ENCODE results near the gene IQSEC1. TPM values are rescaled to one million over a fixed set of nuclear protein-coding genes. Genes with fewer than 3 reads are reported as not detected.

The IQSEC1 gene
- polyA plus RNA-seq, 1 donor (not counting 4 experiments of a cell fraction or from before 2014, with no cell fraction given) = 2.8 TPM

DNA sequence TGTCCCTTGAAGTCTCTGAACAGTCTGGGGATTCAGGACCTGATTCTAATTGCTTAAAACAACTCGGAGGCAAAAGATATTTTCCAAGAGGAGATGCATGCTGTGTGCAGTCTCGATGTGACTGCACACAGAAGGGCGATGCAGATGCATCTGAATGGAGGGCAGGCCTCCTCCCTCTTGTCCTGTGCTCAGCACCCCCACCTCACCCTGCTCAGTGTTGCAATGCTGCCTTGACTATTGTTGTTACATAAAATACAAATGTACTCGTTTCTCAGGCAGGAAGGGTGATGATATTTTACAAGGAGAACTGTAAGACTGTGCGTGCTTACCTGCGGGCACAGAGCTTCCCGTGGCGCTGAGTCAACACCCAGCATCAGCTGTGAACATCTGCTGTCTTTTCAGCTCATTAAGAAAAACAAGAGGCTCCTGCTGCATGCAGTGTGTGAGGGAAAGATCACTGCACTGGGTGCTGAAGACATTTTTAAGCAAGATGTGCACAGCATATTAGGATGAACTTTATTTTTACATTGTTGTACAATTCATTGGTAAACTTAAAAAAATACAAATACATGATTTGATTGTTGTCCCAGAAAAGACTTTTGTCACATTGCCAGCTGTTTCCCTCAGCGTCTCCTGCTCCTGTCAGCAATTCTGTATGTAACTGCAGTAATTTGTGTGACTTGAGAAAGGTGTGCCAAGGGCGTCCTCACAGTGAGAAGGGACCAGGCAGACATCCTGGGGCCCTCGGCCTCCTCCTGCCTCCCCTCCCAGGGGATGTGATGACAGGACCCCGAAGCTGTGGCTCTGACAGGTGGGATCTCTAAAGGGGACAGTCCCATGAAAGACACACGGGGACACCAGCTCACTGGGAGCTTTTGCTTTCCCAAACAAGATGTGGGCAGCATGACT, 175.6 kb downstream of the IQSEC1 start:
- Histone ChIP-seq H3K36me3 (ENCODE audit: control insufficient read depth in 2 of 2, extremely low read depth in 1 of 2, insufficient read depth in 2 of 2, low read length in 2 of 2) (peaks cover 3 to 8% of the 10 kb centered on the region in 2 experiments), H3K4me3 (ENCODE audit: control insufficient read depth in 2 of 3, extremely low read depth in 1 of 3, insufficient read depth in 2 of 3, low read depth in 1 of 3, low read length in 3 of 3) (no peak overlapping the region), H3K27ac (ENCODE audit: control insufficient read depth, insufficient read depth, low read length) (peak overlapping the region; percentile 19), H2AFZ (ENCODE audit: control insufficient read depth, low read length) (no peak overlapping the region), H3K4me2 (ENCODE audit: control insufficient read depth, extremely low read depth, insufficient read depth, low read depth, low read length) (no peak overlapping the region), H3K4me1 (ENCODE audit: control insufficient read depth, extremely low read depth, insufficient read depth, low read length) (peaks cover 12% of the 10 kb centered on the region), H3K79me2 (ENCODE audit: control insufficient read depth, insufficient read depth, low read length) (no peaks in the 10 kb centered on the region), H3K9me1 (ENCODE audit: control insufficient read depth, extremely low read depth, insufficient read depth, low read length) (no peaks in the 10 kb centered on the region), H3K9me3 (ENCODE audit: control insufficient read depth, low read depth, low read length) (no peaks in the 10 kb centered on the region), H3K27me3 (ENCODE audit: control insufficient read depth, extremely low read depth, insufficient read depth, low read length) (no peaks in the 10 kb centered on the region), H3K9ac (ENCODE audit: control insufficient read depth, extremely low read depth, insufficient read depth, low read length) (no peak overlapping the region), H4K20me1 (ENCODE audit: control insufficient read depth, extremely low read depth, insufficient read depth, low read length) (no peaks in the 10 kb centered on the region)
- dilution Hi-C loops (cut with MboI; ENCODE audit: extremely low pct_ligation_motif_present, low sequenced_read_pairs) = no loop called here
- DNase-seq (ENCODE audit: low read depth, low spot score) (no peak), FAIRE-seq (peak; percentile 75)
- TF ChIP-seq, protein P1, sequence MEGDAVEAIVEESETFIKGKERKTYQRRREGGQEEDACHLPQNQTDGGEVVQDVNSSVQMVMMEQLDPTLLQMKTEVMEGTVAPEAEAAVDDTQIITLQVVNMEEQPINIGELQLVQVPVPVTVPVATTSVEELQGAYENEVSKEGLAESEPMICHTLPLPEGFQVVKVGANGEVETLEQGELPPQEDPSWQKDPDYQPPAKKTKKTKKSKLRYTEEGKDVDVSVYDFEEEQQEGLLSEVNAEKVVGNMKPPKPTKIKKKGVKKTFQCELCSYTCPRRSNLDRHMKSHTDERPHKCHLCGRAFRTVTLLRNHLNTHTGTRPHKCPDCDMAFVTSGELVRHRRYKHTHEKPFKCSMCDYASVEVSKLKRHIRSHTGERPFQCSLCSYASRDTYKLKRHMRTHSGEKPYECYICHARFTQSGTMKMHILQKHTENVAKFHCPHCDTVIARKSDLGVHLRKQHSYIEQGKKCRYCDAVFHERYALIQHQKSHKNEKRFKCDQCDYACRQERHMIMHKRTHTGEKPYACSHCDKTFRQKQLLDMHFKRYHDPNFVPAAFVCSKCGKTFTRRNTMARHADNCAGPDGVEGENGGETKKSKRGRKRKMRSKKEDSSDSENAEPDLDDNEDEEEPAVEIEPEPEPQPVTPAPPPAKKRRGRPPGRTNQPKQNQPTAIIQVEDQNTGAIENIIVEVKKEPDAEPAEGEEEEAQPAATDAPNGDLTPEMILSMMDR (optimal IDR thresholded peaks at IDR 0.05 in 1 of 3, IDR thresholded peaks at IDR 0.05 in 1 of 3, conservative IDR thresholded peaks at IDR 0.05 in 1 of 3; ENCODE audit: extremely low read depth in 1 of 3, insufficient read depth in 2 of 3, low read length in 3 of 3) = no peak
- no peak for TF ChIP-seq EZH2 (IDR thresholded peaks at IDR 0.05; ENCODE audit: low read length)

DNA sequence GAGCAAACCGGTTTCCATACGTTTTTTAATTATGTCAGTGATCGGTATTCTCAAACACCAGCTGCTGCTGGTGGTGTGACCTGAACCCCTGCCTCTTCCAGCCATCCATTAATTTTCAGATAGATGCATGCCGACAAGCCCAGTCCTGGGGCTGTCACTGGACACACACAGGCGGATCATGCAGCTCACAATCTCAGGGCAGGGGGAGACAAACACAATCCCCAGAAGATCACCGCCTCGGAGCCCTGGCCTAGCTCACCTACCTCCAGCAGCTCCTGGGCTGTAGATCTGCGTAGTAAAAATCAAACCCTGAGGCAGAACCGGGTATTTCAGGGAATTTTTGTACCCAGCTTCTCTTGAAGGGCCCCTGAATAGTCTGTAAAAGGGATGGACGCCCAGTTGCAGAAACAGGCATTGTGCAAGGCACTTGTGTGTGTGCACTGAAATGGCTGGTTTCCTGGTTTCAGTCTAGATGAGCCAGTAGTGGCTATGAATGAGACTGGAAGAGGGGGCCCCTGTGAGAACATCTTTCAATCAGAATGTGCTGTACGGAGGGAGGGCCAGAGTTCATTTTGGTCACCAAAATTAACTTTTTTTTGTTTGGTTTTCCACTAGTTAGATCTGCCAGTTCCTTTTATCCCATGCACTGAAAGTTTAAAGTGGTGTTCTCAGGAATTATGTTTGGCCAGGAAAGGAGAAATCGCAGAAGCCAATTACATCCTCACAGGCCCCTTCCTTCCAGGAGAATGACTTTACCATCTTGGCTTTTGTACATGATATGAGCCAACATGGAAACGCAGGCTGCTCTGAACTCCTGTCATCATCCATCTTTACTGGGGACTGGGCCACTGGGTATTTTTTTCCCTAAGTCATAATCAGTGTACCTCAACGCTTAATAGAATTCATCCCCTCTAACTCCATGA, 176.9 kb downstream of the IQSEC1 start:
- DNase-seq (ENCODE audit: low read depth, low spot score) (no peak), FAIRE-seq (no peak)
- H2AFZ ChIP-seq (ENCODE audit: control insufficient read depth, low read length) = no peak overlapping the region
- no peaks in the 10 kb centered on the region for H3K9me3 ChIP-seq (ENCODE audit: control insufficient read depth, low read depth, low read length)
- H3K79me2 ChIP-seq (ENCODE audit: control insufficient read depth, insufficient read depth, low read length) = no peaks in the 10 kb centered on the region
- no peak for TF ChIP-seq EZH2 (IDR thresholded peaks at IDR 0.05; ENCODE audit: low read length)
- TF ChIP-seq, protein P1 (optimal IDR thresholded peaks at IDR 0.05 in 1 of 3, IDR thresholded peaks at IDR 0.05 in 1 of 3, conservative IDR thresholded peaks at IDR 0.05 in 1 of 3; ENCODE audit: extremely low read depth in 1 of 3, insufficient read depth in 2 of 3, low read length in 3 of 3) = no peak
- no peak overlapping the region for H3K27ac ChIP-seq (ENCODE audit: control insufficient read depth, insufficient read depth, low read length)
- dilution Hi-C loops (cut with MboI; ENCODE audit: extremely low pct_ligation_motif_present, low sequenced_read_pairs) = no loop called here
- no peak overlapping the region for H3K4me2 ChIP-seq (ENCODE audit: control insufficient read depth, extremely low read depth, insufficient read depth, low read depth, low read length)
- H3K36me3 ChIP-seq (ENCODE audit: control insufficient read depth in 2 of 2, extremely low read depth in 1 of 2, insufficient read depth in 2 of 2, low read length in 2 of 2) = peaks cover 3 to 8% of the 10 kb centered on the region in 2 experiments
- H3K9me1 ChIP-seq (ENCODE audit: control insufficient read depth, extremely low read depth, insufficient read depth, low read length) = no peaks in the 10 kb centered on the region
- H3K27me3 ChIP-seq (ENCODE audit: control insufficient read depth, extremely low read depth, insufficient read depth, low read length) = no peaks in the 10 kb centered on the region
- H3K4me1 ChIP-seq (ENCODE audit: control insufficient read depth, extremely low read depth, insufficient read depth, low read length) = peaks cover 16% of the 10 kb centered on the region
- no peaks in the 10 kb centered on the region for H4K20me1 ChIP-seq (ENCODE audit: control insufficient read depth, extremely low read depth, insufficient read depth, low read length)
- H3K4me3 ChIP-seq (ENCODE audit: control insufficient read depth in 2 of 3, extremely low read depth in 1 of 3, insufficient read depth in 2 of 3, low read depth in 1 of 3, low read length in 3 of 3) = no peak overlapping the region
- no peak overlapping the region for H3K9ac ChIP-seq (ENCODE audit: control insufficient read depth, extremely low read depth, insufficient read depth, low read length)
